ENCODE measurements around the gene CNDP1.

The CNDP1 gene

GRCh38 chr18:74493689-74494088 is 40.6 kb upstream of the CNDP1 start:
- H3K27me3 ChIP-seq (replicated peaks in 2 of 5; ENCODE audit: control insufficient read depth in 4 of 5, insufficient read depth in 5 of 5, low read length in 4 of 5), result no peaks in the 10 kb centered on the region
- WGBS (ENCODE audit: insufficient coverage), result 56% methylated on average over 1 of the region's 1 CpG
- no peak overlapping the region for H3K27ac ChIP-seq (ENCODE audit: insufficient read depth in 1 of 2, low read depth in 1 of 2, low read length in 2 of 2, poor library complexity in 1 of 2, severe bottlenecking in 2 of 2)
- ChIA-PET POLR2A (no interaction called here), CTCF (interaction anchor here (0.5 to 7.9 kb wide), 28 partner anchors 9 to 332 kb away, joined by 3 to 102 read pairs (median 4); no protein-coding TSS in a partner anchor)
- DNase-seq, result peak; percentile 83 to 93 (median 93)
- peaks cover 9 to 28% (median 22%) of the 10 kb centered on the region in 4 experiments for H3K4me1 ChIP-seq (ENCODE audit: control extremely low read depth in 1 of 4, control insufficient read depth in 4 of 4, insufficient read depth in 4 of 4, low read length in 3 of 4)
- H3K9me3 ChIP-seq (ENCODE audit: control extremely low read depth in 1 of 5, control insufficient read depth in 4 of 5, insufficient read depth in 2 of 5, low read depth in 1 of 5, low read length in 4 of 5), result peaks cover 0 to 3% (median 0%) of the 10 kb centered on the region in 5 experiments
- peaks cover 0 to 3% (median 0%) of the 10 kb centered on the region in 4 experiments for H3K36me3 ChIP-seq (ENCODE audit: control insufficient read depth in 4 of 4, insufficient read depth in 4 of 4, low read length in 3 of 4)
- H3K4me3 ChIP-seq (ENCODE audit: control insufficient read depth in 1 of 7, extremely low read depth in 1 of 7, insufficient read depth in 4 of 7, low read depth in 2 of 7, low read length in 6 of 7), result no peak overlapping the region

DNA sequence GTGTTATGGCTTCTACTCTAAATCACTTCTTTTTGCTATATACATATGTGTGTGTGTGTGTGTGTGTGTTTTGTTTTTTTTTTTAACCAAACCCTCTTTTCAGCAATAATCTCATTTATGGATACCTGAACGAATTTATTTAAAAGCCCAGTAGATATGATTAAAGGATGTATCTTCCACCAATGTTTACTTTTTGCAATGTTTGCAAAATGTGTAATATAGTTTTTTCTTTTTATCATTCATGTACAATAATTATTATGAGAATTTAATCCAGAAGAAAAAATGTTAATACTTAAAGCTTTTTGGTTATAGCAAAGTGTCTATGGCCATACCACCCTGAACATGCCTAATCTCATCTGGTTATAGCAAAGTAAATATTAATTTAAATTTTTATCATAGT is 39.8 kb upstream of the CNDP1 start:
- peaks cover 13 to 36% (median 30%) of the 10 kb centered on the region in 4 experiments for H3K4me1 ChIP-seq (ENCODE audit: control extremely low read depth in 1 of 4, control insufficient read depth in 4 of 4, insufficient read depth in 4 of 4, low read length in 3 of 4)
- no peak for DNase-seq
- no CpG with 5 or more reads among the region's 1 CpG for WGBS (ENCODE audit: insufficient coverage)
- POLR2A ChIA-PET, result no interaction called here
- no peak overlapping the region for H3K4me3 ChIP-seq (ENCODE audit: control insufficient read depth in 1 of 7, extremely low read depth in 1 of 7, insufficient read depth in 4 of 7, low read depth in 2 of 7, low read length in 6 of 7)
- H3K36me3 ChIP-seq (ENCODE audit: control insufficient read depth in 4 of 4, insufficient read depth in 4 of 4, low read length in 3 of 4), result peaks cover 0 to 3% (median 0%) of the 10 kb centered on the region in 4 experiments
- H3K27me3 ChIP-seq (replicated peaks in 2 of 5; ENCODE audit: control insufficient read depth in 4 of 5, insufficient read depth in 5 of 5, low read length in 4 of 5), result no peaks in the 10 kb centered on the region
- H3K9me3 ChIP-seq (ENCODE audit: control extremely low read depth in 1 of 5, control insufficient read depth in 4 of 5, insufficient read depth in 2 of 5, low read depth in 1 of 5, low read length in 4 of 5), result peaks cover 0 to 3% (median 0%) of the 10 kb centered on the region in 5 experiments
- CTCF ChIA-PET, result interaction anchor here (0.7 to 7.9 kb wide), 6 partner anchors 17 to 147 kb away, joined by 3 to 102 read pairs (median 12); no protein-coding TSS in a partner anchor
- no peak overlapping the region for H3K27ac ChIP-seq (ENCODE audit: insufficient read depth in 1 of 2, low read depth in 1 of 2, low read length in 2 of 2, poor library complexity in 1 of 2, severe bottlenecking in 2 of 2)

GRCh38 chr18:74495581-74496507 is 38.5 kb upstream of the CNDP1 start, which contains the start of gene CNDP2:
Gene CNDP2 (plus strand): TSS chr18:74496363. CDS start chr18:74499974, 3,611 bp downstream.
- Histone ChIP-seq H3K9me3 (ENCODE audit: control extremely low read depth in 1 of 5, control insufficient read depth in 4 of 5, insufficient read depth in 2 of 5, low read depth in 1 of 5, low read length in 4 of 5) (peaks cover 0 to 3% (median 0%) of the 10 kb centered on the region in 5 experiments), H3K4me1 (ENCODE audit: control extremely low read depth in 1 of 4, control insufficient read depth in 4 of 4, insufficient read depth in 4 of 4, low read length in 3 of 4) (peaks cover 15 to 46% (median 35%) of the 10 kb centered on the region in 4 experiments), H3K4me3 (ENCODE audit: control insufficient read depth in 1 of 7, extremely low read depth in 1 of 7, insufficient read depth in 4 of 7, low read depth in 2 of 7, low read length in 6 of 7) (peak within 1 kb of the TSS; percentile 81 to 96 (median 82)), H3K36me3 (ENCODE audit: control insufficient read depth in 4 of 4, insufficient read depth in 4 of 4, low read length in 3 of 4) (peaks cover 0 to 6% (median 0%) of the 10 kb centered on the region in 4 experiments), H3K27me3 (replicated peaks in 2 of 5; ENCODE audit: control insufficient read depth in 4 of 5, insufficient read depth in 5 of 5, low read length in 4 of 5) (no peaks in the 10 kb centered on the region), H3K27ac (ENCODE audit: insufficient read depth in 1 of 2, low read depth in 1 of 2, low read length in 2 of 2, poor library complexity in 1 of 2, severe bottlenecking in 2 of 2) (peak within 1 kb of the TSS; percentile 74 to 91)
- ChIA-PET POLR2A (interaction anchor here (1.1 kb wide), 1 partner anchor 142 kb away, joined by 4 read pairs; no protein-coding TSS in a partner anchor), CTCF (interaction anchor here (1.0 to 7.9 kb wide), 5 partner anchors 10 to 154 kb away, joined by 3 to 102 read pairs (median 7); no protein-coding TSS in a partner anchor)
- peak; percentile 98 to 99 (median 99) for DNase-seq
- WGBS (ENCODE audit: insufficient coverage), result under 1% methylated on average over 65 of the region's 71 CpGs

- Histone ChIP-seq H3K27me3 (replicated peaks in 2 of 5; ENCODE audit: control insufficient read depth in 4 of 5, insufficient read depth in 5 of 5, low read length in 4 of 5) (no peaks in the 10 kb centered on the region), H3K4me3 (ENCODE audit: control insufficient read depth in 1 of 7, extremely low read depth in 1 of 7, insufficient read depth in 4 of 7, low read depth in 2 of 7, low read length in 6 of 7) (peak overlapping the region; percentile 81 to 96 (median 82)), H3K4me1 (ENCODE audit: control extremely low read depth in 1 of 4, control insufficient read depth in 4 of 4, insufficient read depth in 4 of 4, low read length in 3 of 4) (peaks cover 15 to 46% (median 35%) of the 10 kb centered on the region in 4 experiments), H3K27ac (ENCODE audit: insufficient read depth in 1 of 2, low read depth in 1 of 2, low read length in 2 of 2, poor library complexity in 1 of 2, severe bottlenecking in 2 of 2) (peak overlapping the region; percentile 74 to 91), H3K36me3 (ENCODE audit: control insufficient read depth in 4 of 4, insufficient read depth in 4 of 4, low read length in 3 of 4) (peaks cover 4 to 13% (median 6%) of the 10 kb centered on the region in 4 experiments), H3K9me3 (ENCODE audit: control extremely low read depth in 1 of 5, control insufficient read depth in 4 of 5, insufficient read depth in 2 of 5, low read depth in 1 of 5, low read length in 4 of 5) (peaks cover 0 to 3% (median 0%) of the 10 kb centered on the region in 5 experiments)
- 4% methylated on average over 39 of the region's 48 CpGs for WGBS (ENCODE audit: insufficient coverage)
- CTCF ChIA-PET, result interaction anchor here (1.0 to 7.9 kb wide), 4 partner anchors 9 to 154 kb away, joined by 3 to 102 read pairs (median 6); no protein-coding TSS in a partner anchor
- DNase-seq, result peak; percentile 59 to 73 (median 67)
- POLR2A ChIA-PET, result no interaction called here
Observed at GRCh38 chr18:74496508-74497323, 37.6 kb upstream of the CNDP1 start.

DNA sequence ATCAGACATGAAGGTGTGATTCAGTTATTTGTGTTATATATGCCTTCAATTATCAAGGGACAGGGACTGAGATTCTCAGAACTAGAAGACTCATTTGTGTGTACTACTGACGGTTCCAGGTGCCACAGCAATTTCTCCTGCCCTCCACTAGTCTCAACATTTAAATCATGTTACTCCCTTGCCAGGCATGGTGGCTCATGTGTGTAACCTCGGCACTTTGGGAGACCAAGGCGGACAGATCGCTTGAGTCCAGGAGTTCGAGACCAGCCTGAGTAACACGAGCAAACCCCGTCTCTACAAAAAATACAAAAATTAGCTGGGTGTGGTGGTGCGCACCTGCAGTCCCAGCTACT is 37.0 kb upstream of the CNDP1 start:
- H3K36me3 ChIP-seq (ENCODE audit: control insufficient read depth in 4 of 4, insufficient read depth in 4 of 4, low read length in 3 of 4), result peaks cover 6 to 17% (median 9%) of the 10 kb centered on the region in 4 experiments
- ChIA-PET CTCF (interaction anchor here (1.5 to 7.9 kb wide), 2 partner anchors 12 to 142 kb away, joined by 4 to 102 read pairs; no protein-coding TSS in a partner anchor), POLR2A (no interaction called here)
- no peaks in the 10 kb centered on the region for H3K27me3 ChIP-seq (replicated peaks in 2 of 5; ENCODE audit: control insufficient read depth in 4 of 5, insufficient read depth in 5 of 5, low read length in 4 of 5)
- peak overlapping the region in 5 of 7 experiments; percentile 81 to 96 (median 86) for H3K4me3 ChIP-seq (ENCODE audit: control insufficient read depth in 1 of 7, extremely low read depth in 1 of 7, insufficient read depth in 4 of 7, low read depth in 2 of 7, low read length in 6 of 7)
- DNase-seq, result peak in 2 of 3 donors; percentile 22 to 33
- WGBS (ENCODE audit: insufficient coverage), result 89% methylated on average over 7 of the region's 8 CpGs
- H3K27ac ChIP-seq (ENCODE audit: insufficient read depth in 1 of 2, low read depth in 1 of 2, low read length in 2 of 2, poor library complexity in 1 of 2, severe bottlenecking in 2 of 2), result peak overlapping the region in 1 of 2 experiments; percentile 91
- H3K9me3 ChIP-seq (ENCODE audit: control extremely low read depth in 1 of 5, control insufficient read depth in 4 of 5, insufficient read depth in 2 of 5, low read depth in 1 of 5, low read length in 4 of 5), result peaks cover 0 to 1% (median 0%) of the 10 kb centered on the region in 5 experiments
- peaks cover 15 to 46% (median 35%) of the 10 kb centered on the region in 4 experiments for H3K4me1 ChIP-seq (ENCODE audit: control extremely low read depth in 1 of 4, control insufficient read depth in 4 of 4, insufficient read depth in 4 of 4, low read length in 3 of 4)

DNA sequence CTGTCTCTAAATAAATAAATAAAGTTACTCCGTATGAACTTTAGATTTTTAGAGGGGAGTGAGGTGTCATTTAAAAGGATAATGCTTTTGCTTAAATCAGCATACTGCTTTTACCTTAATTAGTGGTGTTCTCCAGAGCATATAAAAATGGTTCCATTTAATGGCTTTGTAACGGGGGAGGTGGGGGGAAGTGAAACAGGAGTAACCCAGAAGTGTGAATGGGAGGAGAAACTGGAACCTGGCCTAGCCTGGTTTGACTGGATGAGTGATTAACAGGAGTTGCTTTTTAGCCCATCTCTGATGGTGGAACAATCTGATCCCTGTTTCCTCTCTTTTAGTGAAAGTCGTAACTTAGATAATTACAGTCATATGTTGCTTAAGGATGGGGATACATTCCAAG is 36.5 kb upstream of the CNDP1 start:
- Histone ChIP-seq H3K27ac (ENCODE audit: insufficient read depth in 1 of 2, low read depth in 1 of 2, low read length in 2 of 2, poor library complexity in 1 of 2, severe bottlenecking in 2 of 2) (no peak overlapping the region), H3K4me1 (ENCODE audit: control extremely low read depth in 1 of 4, control insufficient read depth in 4 of 4, insufficient read depth in 4 of 4, low read length in 3 of 4) (peaks cover 15 to 46% (median 35%) of the 10 kb centered on the region in 4 experiments), H3K4me3 (ENCODE audit: control insufficient read depth in 1 of 7, extremely low read depth in 1 of 7, insufficient read depth in 4 of 7, low read depth in 2 of 7, low read length in 6 of 7) (no peak overlapping the region), H3K9me3 (ENCODE audit: control extremely low read depth in 1 of 5, control insufficient read depth in 4 of 5, insufficient read depth in 2 of 5, low read depth in 1 of 5, low read length in 4 of 5) (no peaks in the 10 kb centered on the region), H3K27me3 (replicated peaks in 2 of 5; ENCODE audit: control insufficient read depth in 4 of 5, insufficient read depth in 5 of 5, low read length in 4 of 5) (no peaks in the 10 kb centered on the region), H3K36me3 (ENCODE audit: control insufficient read depth in 4 of 4, insufficient read depth in 4 of 4, low read length in 3 of 4) (peaks cover 8 to 22% (median 13%) of the 10 kb centered on the region in 4 experiments)
- ChIA-PET CTCF (interaction anchor here (1.1 to 7.9 kb wide), 3 partner anchors 12 to 143 kb away, joined by 3 to 102 read pairs (median 4); no protein-coding TSS in a partner anchor), POLR2A (no interaction called here)
- 100% methylated on average over 1 of the region's 3 CpGs for WGBS (ENCODE audit: insufficient coverage)
- DNase-seq, result no peak
